ENCODE results near the gene HLA-DOA.

HLA-DOA gene

GRCh38 chr6:32975886-32976285 lies 33.5 kb downstream of the HLA-DOA start:
- DNase-seq = no peak
- Histone ChIP-seq H3K9me3 (ENCODE audit: severe bottlenecking) (no peaks in the 10 kb centered on the region), H3K27me3 (ENCODE audit: insufficient read depth, low read depth, severe bottlenecking) (no peaks in the 10 kb centered on the region), H3K36me3 (peaks cover 94% of the 10 kb centered on the region), H3K4me3 (ENCODE audit: low read depth, low read length) (no peak overlapping the region), H3K27ac (no peak overlapping the region)
- TF ChIP-seq CTCF (IDR thresholded peaks at IDR 0.05; ENCODE audit: low read depth, low read length) = no peak

- H3K9me3 ChIP-seq (ENCODE audit: severe bottlenecking) = no peaks in the 10 kb centered on the region
- H3K27ac ChIP-seq = no peak overlapping the region
- peaks cover 91% of the 10 kb centered on the region for H3K36me3 ChIP-seq
- peak overlapping the region; percentile 93 for H3K4me3 ChIP-seq (ENCODE audit: low read depth, low read length)
- no peaks in the 10 kb centered on the region for H3K27me3 ChIP-seq (ENCODE audit: insufficient read depth, low read depth, severe bottlenecking)
- TF ChIP-seq CTCF (IDR thresholded peaks at IDR 0.05; ENCODE audit: low read depth, low read length) = no peak
- no peak for DNase-seq
Observed at GRCh38 chr6:32974541-32975308, 34.7 kb downstream of the HLA-DOA start.

- H3K9me3 ChIP-seq (ENCODE audit: severe bottlenecking) = no peaks in the 10 kb centered on the region
- peaks cover 89% of the 10 kb centered on the region for H3K36me3 ChIP-seq
- no peaks in the 10 kb centered on the region for H3K27me3 ChIP-seq (ENCODE audit: insufficient read depth, low read depth, severe bottlenecking)
- peak overlapping the region; percentile 93 for H3K4me3 ChIP-seq (ENCODE audit: low read depth, low read length)
- TF ChIP-seq CTCF (IDR thresholded peaks at IDR 0.05; ENCODE audit: low read depth, low read length) = no peak
- no peak overlapping the region for H3K27ac ChIP-seq
- no peak for DNase-seq
Observed at GRCh38 chr6:32974016-32974333, 35.4 kb downstream of the HLA-DOA start.

- H3K36me3 ChIP-seq = peaks cover 84% of the 10 kb centered on the region
- no peak for TF ChIP-seq CTCF (IDR thresholded peaks at IDR 0.05; ENCODE audit: low read depth, low read length)
- H3K27ac ChIP-seq = peak overlapping the region; percentile 79
- H3K9me3 ChIP-seq (ENCODE audit: severe bottlenecking) = no peaks in the 10 kb centered on the region
- DNase-seq = peak; percentile 68
- no peaks in the 10 kb centered on the region for H3K27me3 ChIP-seq (ENCODE audit: insufficient read depth, low read depth, severe bottlenecking)
- H3K4me3 ChIP-seq (ENCODE audit: low read depth, low read length) = peak overlapping the region; percentile 93
Observed at GRCh38 chr6:32973144-32974015, 36.0 kb downstream of the HLA-DOA start.

- DNase-seq = peak; percentile 47
- Histone ChIP-seq H3K27me3 (ENCODE audit: insufficient read depth, low read depth, severe bottlenecking) (no peaks in the 10 kb centered on the region), H3K27ac (peak overlapping the region; percentile 79), H3K36me3 (peaks cover 78% of the 10 kb centered on the region), H3K9me3 (ENCODE audit: severe bottlenecking) (no peaks in the 10 kb centered on the region), H3K4me3 (ENCODE audit: low read depth, low read length) (peak overlapping the region; percentile 93)
- no peak for TF ChIP-seq CTCF (IDR thresholded peaks at IDR 0.05; ENCODE audit: low read depth, low read length)
Observed at GRCh38 chr6:32972353-32973143, 36.8 kb downstream of the HLA-DOA start.
